Mesothelial cell of epicardium (in vitro differentiated cells): ENCODE results near the gene ITPRID2. TPM values are rescaled to one million over a fixed set of nuclear protein-coding genes. Genes with fewer than 3 reads are reported as not detected.

Experiments
- DNase-seq, 2 experiments: peaks; one replicate each; pipeline ENCODE4 v3.0.0; 2021; ENCODE audit warnings: low spot score in 2 of 2; ENCODE audit not compliant: unreplicated experiment in 2 of 2
- H3K27ac Mint-ChIP-seq: 2 replicates; pipeline ENCODE4 v1.8.0; 2021; ENCODE audit warnings: mixed read lengths
- H3K27me3 Mint-ChIP-seq: 2 replicates; pipeline ENCODE4 v1.8.0; 2021; ENCODE audit warnings: low read depth, mixed read lengths
- H3K36me3 Mint-ChIP-seq: 2 replicates; pipeline ENCODE4 v1.8.0; 2021; ENCODE audit warnings: mixed read lengths
- H3K4me1 Mint-ChIP-seq: 2 replicates; pipeline ENCODE4 v1.8.0; 2021; ENCODE audit warnings: mixed read lengths
- H3K4me3 Mint-ChIP-seq: 2 replicates; pipeline ENCODE4 v1.8.0; 2021; ENCODE audit warnings: mild to moderate bottlenecking, moderate library complexity, mixed read lengths
- H3K9me3 Mint-ChIP-seq: 2 replicates; pipeline ENCODE4 v1.8.0; 2021; ENCODE audit warnings: mixed read lengths
- CTCF ChIP-seq: fragments of 200-600 bp; sonication (generic); IDR thresholded peaks from one replicate; pipeline ENCODE4 v1.5.0; 2021; ENCODE audit warnings: antibody characterized with exemption; ENCODE audit not compliant: unreplicated experiment
- total RNA-seq: library from RNA; stranded (reverse); gene quantifications from 3 replicates; pipeline ENCODE4 v1.2.1, GENCODE V29; 2021

Gene ITPRID2
- total RNA-seq, 1 donor from 2014 or later: 72.3 TPM

DNA sequence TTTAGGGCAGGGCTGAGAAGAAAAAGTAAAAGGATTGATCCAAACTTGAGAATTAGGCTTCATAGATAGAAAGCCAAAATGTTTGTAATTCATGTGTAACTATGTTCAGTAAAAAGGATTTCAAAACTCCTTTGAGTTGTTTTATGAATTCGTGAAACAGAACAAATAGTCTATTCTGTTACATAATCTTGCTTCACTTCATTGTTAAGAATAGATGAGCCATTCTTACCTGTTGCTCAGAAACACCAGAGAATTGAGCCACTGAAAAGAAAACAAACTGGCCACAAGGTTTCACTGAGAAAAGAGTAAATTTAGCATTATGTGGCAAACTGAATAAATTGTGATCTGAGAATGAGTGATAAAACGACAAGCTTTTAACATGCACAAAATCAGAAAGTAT, 4.5 kb upstream of the ITPRID2 start:
- H3K4me1 Mint-ChIP-seq: peaks cover 7% of the 10 kb centered on the region
- H3K9me3 Mint-ChIP-seq: no peaks in the 10 kb centered on the region
- H3K27me3 Mint-ChIP-seq: peaks cover 6% of the 10 kb centered on the region
- TF ChIP-seq CTCF: no peak
- no peak overlapping the region for H3K27ac Mint-ChIP-seq
- DNase-seq: no peak
- no peak overlapping the region for H3K4me3 Mint-ChIP-seq
- H3K36me3 Mint-ChIP-seq: no peaks in the 10 kb centered on the region

DNA sequence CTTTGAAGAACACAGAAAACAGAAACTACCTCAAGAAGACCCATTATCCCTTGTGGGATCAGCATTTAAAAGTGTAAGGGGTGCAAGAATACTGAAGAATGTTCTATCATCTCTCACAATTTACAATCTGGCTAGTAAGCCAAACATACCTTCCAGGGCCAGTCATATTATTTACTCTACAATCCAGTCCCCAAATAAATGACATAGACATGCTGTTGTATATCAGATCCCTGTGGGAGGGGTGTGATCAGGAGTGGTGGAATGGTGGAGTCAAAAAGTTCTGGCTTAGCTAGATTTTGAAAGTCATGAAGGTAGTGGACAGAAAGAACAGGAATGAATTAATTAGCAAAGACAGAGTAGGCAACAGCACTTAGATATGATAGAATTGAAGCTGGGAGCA, 1.8 kb upstream of the ITPRID2 start:
- Mint-ChIP-seq H3K36me3 (no peaks in the 10 kb centered on the region), H3K9me3 (no peaks in the 10 kb centered on the region), H3K4me3 (no peak overlapping the region), H3K27me3 (peaks cover 6% of the 10 kb centered on the region), H3K4me1 (peaks cover 23% of the 10 kb centered on the region), H3K27ac (no peak overlapping the region)
- DNase-seq: no peak
- TF ChIP-seq CTCF: no peak

DNA sequence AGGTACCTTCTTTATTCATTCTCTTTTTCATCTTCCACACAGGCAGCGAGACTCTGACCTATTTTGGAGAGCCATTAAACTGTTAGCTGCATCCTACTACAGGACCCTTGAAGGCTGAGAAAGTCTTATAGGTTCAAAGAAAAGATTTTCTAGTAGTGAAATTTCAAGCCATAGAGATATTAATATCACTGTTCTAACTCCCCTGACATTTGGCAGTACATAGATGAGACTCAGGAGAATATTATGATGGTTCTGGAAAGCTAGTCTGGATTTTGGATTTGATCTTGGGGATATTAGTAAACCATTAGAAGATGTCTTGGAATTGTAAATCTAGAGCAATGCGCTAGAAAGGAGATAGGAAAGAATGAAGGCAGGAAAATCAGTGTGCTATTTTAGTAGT, 1.3 kb upstream of the ITPRID2 start:
- Mint-ChIP-seq H3K4me3 (peak overlapping the region; percentile 1), H3K36me3 (no peaks in the 10 kb centered on the region), H3K27me3 (peaks cover 6% of the 10 kb centered on the region), H3K4me1 (peaks cover 23% of the 10 kb centered on the region), H3K27ac (no peak overlapping the region), H3K9me3 (no peaks in the 10 kb centered on the region)
- no peak for TF ChIP-seq CTCF
- no peak for DNase-seq

DNA sequence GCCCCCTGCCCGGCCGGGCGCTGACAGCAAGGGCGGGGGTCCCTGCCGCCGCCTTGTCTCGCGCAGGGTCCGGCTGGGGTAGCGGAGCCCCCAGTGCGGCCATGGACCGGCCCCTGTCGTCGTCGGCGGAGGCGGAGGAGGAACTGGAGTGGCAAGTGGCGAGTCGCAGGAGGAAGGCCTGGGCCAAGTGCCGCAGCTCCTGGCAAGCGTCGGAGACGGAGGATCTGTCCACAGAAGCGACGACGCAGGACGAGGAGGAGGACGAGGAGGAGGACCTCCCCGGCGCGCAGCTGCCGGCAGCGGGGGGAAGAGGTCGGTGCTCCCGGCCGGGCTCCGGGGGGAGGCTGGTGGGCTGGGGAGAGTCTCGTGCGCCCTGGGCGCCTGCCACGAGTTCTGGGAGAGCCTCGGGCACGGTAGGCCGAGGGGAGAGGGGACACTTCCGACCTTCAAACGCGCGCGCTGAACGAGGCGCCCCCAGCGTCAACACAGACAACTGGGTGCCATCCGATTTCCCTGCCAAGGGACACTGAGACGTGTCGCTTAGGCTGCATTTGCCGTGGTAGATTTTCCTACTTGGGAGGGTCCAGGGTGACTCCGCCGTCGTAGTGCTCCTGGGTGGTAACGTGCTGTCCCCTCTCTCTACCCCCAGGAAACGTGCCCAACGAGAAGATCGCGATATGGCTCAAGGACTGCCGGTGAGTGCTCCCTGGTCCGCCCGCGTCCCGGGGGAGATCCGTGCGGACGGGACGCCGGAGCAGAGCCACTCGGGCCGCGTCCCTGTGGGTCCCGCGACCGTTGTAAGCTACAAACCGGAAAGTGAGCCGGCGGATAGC, 652 bp downstream of the ITPRID2 start:
- TF ChIP-seq CTCF: no peak
- Mint-ChIP-seq H3K27me3 (peaks cover 3% of the 10 kb centered on the region), H3K36me3 (peaks cover 6% of the 10 kb centered on the region), H3K4me3 (peak overlapping the region; percentile 89), H3K27ac (peak overlapping the region; percentile 90), H3K4me1 (peaks cover 33% of the 10 kb centered on the region), H3K9me3 (no peaks in the 10 kb centered on the region)
- DNase-seq: peak; percentile 36 to 75

DNA sequence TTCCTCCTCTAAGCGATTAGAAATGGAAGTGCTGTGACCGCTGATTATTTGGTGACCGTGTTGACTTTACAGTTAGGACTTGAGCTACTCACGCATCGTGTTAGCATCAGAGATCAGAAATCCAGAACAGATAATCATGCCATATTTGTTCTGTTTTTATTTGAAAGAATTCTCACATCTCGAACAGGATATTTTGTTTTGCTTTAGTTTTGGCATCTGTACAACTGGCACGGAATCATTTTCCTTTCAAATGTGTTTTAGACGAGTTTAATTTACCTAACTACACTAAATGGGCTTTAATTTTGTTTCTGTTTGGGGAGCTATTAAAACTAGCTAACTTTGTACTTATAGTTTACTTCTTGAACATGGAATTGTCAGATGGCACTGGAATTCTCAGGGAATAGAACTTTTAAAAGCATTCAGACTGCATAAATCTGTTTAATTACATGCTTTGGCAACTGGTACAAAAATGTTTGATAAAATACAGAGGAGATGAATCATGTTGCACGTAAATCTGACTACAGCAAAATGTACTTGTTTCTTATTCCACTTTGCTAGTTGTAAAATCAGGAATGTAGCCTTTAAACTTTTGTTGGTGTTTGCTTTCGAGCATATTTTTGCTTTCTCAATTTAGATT, 1.4 kb downstream of the ITPRID2 start:
- H3K4me3 Mint-ChIP-seq: peak overlapping the region; percentile 89
- H3K27ac Mint-ChIP-seq: peak overlapping the region; percentile 90
- H3K36me3 Mint-ChIP-seq: peaks cover 6% of the 10 kb centered on the region
- H3K4me1 Mint-ChIP-seq: peaks cover 33% of the 10 kb centered on the region
- no peak for TF ChIP-seq CTCF
- H3K27me3 Mint-ChIP-seq: peaks cover 3% of the 10 kb centered on the region
- no peak for DNase-seq
- H3K9me3 Mint-ChIP-seq: no peaks in the 10 kb centered on the region
